ENCODE data around the gene DYNC1LI2.
"Not testable (repeated sequence)": the region's sequence is repeated elsewhere in the genome, so short reads cannot be mapped to it uniquely, and the experiment has no call there.

DYNC1LI2 gene

GRCh38 chr16:66751303-66751991, at the start of gene DYNC1LI2:
Gene DYNC1LI2, minus strand, starts transcription at chr16:66751609. Its CDS starts 18 bp downstream, at chr16:66751591.
- peak; percentile 73 to 82 (median 74) for DNase-seq

DNA sequence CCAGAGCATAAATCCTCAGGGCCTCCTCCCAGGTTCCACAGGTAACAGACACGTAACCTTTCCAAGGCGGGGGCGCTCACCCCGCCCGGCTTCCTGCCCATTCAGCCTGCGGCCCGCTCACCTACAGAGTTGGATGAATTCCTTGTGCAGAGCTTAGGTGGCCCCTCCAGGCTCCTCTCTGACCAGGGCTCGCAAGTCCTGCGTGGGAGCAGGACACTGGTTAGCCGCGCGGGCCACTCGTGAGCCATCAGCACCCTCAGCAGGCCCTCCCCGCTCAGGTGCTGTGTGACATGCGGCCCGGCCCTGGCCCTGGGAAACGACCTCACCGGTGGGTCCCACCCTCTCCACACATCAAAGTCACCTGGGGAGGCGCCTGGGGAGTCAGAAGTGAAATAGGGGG, 49.4 kb upstream of the DYNC1LI2 start:
- DNase-seq = no peak

DNA sequence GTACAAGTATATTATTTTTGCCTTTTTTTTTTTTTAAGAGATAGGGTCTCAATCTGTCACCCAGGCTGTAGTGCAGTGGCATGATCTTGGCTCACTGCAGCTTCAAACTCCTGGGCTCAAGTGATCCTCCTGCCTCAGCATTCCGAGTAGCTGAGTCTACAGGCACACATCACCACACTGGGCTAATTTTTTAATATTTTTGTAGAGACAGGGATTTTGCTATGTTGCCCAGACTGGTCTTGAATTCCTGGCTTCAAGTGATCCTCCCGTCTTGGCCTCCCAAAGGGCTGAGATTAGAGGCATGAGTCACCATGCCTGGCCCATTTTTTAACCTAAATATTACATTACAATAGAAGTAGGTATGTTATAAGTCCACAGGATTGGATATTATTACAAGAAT, 46.8 kb upstream of the DYNC1LI2 start:
- DNase-seq = no peak

DNA sequence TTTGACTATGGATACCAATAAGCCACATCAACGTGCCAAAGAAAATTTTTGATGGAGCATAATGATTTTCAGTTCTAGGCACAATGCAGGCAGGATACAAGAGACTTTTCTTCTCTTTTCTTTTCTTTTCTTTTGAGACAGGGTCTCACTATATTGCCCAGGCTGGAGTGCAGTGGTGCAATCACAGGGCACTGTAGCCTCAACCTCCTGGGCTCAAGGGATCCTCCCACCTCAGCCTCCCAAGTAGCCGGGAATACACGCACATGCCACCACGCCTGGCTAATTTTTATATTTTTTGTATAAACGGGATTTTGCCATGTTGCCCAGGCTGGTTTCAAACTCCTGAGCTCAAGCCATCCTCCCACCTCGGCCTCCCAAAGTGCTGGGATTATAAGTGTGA, 42.6 kb upstream of the DYNC1LI2 start:
- DNase-seq = not testable (repeated sequence)

DNA sequence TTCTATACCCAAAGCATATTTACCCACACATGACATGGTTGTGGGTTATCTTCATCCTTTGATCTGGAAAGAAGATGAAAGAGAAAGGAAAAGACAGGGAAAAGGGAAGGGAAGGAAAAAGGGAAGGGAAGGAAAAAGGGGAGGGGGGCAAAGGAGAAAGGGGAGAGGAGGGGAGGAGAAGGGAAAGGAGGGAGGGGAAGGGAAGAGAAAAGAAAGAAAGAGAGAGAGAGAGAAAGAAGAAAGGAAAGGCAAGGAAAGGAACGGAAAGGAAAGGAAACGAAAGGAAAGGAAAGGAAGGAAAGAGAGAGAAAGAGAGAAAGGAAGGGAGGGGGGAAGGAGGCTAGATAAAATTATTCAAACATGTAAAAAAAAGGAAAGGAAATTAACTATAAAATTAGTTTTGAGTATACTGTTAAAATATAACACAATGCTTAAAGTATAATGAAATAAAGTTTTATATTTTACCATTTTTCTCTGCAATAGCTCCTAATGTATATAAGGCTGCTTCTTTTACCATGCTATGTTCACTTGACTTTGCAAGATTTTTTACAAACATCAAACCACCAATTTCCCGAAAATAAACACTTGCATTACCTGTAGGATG, 38.8 kb upstream of the DYNC1LI2 start:
- DNase-seq = no peak

DNA sequence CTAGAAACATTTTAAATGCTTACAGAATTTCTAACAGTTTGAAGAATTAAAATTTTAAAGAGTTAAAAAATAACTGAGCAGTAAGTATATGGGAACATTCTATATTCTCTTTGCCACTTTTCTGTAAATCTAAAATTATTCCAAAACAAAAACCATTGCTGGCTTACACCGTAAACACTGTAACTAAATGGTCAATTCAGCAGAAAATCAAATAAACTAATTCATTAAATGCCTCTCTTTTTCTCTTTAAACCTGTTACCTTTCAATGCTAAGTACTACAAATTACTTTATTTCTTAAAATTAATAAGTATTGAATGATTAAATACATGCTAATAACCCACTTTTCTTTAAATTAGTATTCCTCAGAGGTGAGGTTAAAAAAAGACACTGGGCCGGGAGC, 36.0 kb upstream of the DYNC1LI2 start:
- no peak for DNase-seq

DNA sequence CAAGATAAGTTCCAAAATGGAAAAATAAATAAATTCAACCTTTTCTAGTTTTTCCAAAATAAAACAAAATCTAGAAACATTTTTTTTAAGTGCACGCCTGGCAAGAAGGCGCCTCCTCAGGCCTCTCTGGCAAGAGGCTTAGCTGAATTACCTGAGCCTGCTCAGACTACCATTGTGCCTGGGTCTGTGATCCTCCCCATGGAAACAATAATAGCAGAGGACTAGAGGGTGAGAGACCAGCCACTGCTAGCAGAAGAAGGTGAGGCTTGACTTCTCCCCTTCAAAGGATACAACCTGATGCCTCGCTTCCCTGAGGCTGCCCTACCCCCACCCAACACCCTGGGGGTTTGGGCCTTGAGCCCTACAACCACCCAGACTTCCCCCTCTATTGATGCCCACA, 35.1 kb upstream of the DYNC1LI2 start:
- DNase-seq = no peak

- DNase-seq = no peak
Observed at GRCh38 chr16:66776457-66776856, 25.0 kb upstream of the DYNC1LI2 start.

GRCh38 chr16:66774981-66775380, 23.6 kb upstream of the DYNC1LI2 start:
- DNase-seq = no peak

DNA sequence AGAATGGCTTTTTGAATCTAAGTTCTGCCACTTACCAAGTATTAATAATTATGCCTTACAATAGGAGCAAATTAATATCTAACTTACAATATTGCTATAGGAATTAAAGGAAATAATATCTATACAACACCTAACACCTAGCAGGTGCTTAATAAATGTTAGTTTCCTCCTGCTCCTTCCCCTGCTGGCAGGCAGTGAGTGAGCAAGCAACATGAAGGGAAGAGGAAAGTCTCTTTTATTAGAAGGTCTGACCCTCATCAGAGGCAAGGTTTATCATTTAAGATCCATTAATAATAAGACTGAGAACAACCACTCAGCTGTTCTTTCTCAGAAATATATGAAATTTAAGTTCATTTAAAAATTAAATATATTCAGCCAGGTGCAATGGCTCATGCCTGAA, 6.7 kb upstream of the DYNC1LI2 start:
- no peak for DNase-seq

DNA sequence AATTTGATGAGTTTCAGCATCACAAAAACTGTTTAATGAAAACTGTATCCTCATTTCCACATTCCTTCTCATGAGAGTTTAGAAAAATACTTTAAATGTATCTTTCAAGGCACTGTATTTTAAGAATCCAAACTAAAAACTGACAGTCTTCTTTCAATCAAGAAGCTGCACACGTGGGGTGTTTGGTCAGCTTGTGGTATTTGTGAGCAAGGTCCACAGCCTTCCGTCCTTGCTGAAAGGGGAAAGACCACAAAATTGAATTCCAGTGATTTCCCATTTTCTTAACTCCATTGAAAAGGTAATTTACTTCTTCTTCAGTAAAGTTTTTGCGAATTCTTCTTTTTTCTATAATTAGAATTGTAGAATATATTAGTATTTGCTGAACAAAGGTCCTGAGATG, 3.4 kb upstream of the DYNC1LI2 start:
- no peak for DNase-seq

- DNase-seq = no peak
Observed at GRCh38 chr16:66754211-66754610, 2.8 kb upstream of the DYNC1LI2 start.

DNA sequence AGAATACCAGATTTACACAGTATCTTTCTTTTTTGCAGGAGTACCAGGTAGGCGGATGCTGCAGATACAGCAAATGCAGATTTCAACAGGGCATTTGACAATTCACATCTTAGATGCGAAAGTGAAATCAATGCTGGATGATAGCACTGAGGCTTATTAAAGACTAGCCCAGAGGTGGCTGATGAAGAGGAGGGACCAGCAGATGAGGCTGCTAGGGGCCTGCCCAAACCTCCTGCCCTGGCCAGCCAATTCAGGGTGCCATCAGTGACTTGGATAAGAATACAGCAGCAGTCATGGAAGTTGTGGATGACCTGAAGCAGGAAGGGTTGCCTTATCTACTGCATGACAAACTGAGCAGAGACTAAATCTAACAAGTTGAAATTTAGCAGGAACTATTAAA, 1.5 kb upstream of the DYNC1LI2 start:
- DNase-seq = no peak

GRCh38 chr16:66752379-66752778, 970 bp upstream of the DYNC1LI2 start:
- DNase-seq = no peak

- DNase-seq = no peak
Observed at GRCh38 chr16:66751992-66752322, 548 bp upstream of the DYNC1LI2 start.

GRCh38 chr16:66751053-66751302, 431 bp downstream of the DYNC1LI2 start:
- DNase-seq = no peak

DNA sequence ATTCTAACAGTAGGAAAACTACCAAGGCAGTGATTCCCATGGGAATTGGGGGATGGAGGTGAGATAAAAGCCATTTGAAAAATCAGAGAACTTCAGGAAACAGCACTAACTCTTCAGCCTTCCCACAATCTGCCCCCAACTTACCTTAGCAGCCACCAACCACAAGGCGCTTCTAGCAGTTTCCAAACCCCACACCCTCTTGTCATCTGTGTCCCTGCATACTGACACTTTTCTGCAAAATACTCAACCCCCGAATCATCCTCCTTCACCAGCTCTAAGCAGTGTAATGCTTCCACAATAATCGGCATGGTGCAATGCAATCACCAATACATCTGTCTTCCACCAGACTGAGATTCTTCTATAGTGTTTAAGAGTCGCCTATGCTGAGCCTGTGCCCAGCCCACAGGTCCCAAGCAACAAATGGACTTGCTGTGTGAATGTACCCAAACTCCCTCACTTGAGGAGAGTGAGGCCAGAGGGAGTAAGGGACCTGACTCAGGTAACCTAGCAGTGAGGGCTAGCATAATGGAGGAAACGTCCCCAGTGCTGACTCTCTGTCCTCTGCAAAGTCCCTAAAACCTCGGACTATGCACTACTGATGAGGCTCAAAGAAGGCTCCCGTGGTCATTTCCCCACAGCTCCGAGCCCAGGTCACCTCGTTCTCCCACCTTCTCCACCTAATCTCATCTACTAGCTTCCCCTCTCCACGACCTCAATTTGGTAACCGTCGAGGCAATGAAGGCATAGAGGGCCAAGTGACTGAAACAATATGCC, 943 bp downstream of the DYNC1LI2 start:
- no peak for DNase-seq

GRCh38 chr16:66746682-66747081, 4.7 kb downstream of the DYNC1LI2 start:
- DNase-seq = no peak

- no peak for DNase-seq
Observed at GRCh38 chr16:66746048-66746447, 5.4 kb downstream of the DYNC1LI2 start.

GRCh38 chr16:66741950-66742808, 9.2 kb downstream of the DYNC1LI2 start:
- no peak for DNase-seq

- no peak for DNase-seq
Observed at GRCh38 chr16:66741169-66741900, 10.1 kb downstream of the DYNC1LI2 start.

DNA sequence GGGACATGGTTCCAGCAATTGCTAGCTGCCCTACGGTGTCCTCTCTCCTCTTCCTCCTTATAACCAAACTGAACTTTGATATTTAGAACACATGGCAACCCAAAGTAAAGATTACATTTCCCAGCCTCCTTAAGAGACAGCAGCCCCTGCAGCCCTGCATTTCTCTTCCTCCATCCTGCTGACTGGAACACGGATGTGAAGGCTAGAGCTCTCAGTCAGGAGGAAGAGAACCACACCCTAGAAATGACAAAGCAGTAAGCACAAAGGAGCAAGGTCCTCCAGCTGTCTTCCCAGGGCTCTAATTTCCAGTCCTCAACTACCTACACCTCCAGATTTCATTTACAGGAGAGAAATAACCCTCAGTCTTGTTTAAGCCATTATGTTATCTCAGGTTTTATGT, 10.9 kb downstream of the DYNC1LI2 start:
- DNase-seq = no peak

DNA sequence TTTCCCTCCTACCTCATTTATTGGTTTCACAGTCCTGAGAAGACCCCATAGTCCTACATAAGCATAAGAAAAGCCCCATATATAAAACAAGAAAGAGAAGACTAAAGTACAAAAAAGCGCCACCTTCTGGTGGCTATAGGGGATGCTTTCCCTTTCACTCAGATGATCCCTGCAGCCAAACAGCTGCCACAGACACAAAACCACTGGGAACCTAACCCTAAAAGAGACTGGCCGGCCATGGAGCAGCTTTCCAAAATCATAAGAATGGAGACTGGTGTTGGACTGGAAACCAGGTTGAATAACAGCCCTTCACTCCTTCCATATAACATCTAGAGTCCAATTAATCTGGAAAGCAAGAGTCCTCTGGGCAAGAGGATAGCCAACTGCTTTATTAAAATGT, 11.4 kb downstream of the DYNC1LI2 start:
- no peak for DNase-seq
